Mesodermal cell (in vitro differentiated cells): ENCODE results near the gene GCHFR.

Experiments used
- H3K27ac ChIP-seq: 2 replicates; pipeline ENCODE4 v1.7.0; 2013; ENCODE audit warnings: mild to moderate bottlenecking, low read depth, low read length, moderate library complexity; ENCODE audit not compliant: severe bottlenecking
- H3K36me3 ChIP-seq: 2 replicates; pipeline ENCODE4 v1.7.1; 2013; ENCODE audit warnings: mild to moderate bottlenecking, low read length, moderate library complexity; ENCODE audit not compliant: control insufficient read depth, insufficient read depth
- H3K4me1 ChIP-seq: one replicate; pipeline ENCODE4 v1.7.1; 2013; ENCODE audit warnings: mild to moderate bottlenecking, low read length; ENCODE audit not compliant: insufficient read depth, control insufficient read depth, poor library complexity, severe bottlenecking
- H3K4me3 ChIP-seq: 2 replicates; pipeline ENCODE4 v1.7.0; 2013; ENCODE audit warnings: low read length, control low read depth, mild to moderate bottlenecking; ENCODE audit not compliant: insufficient read depth, poor library complexity, severe bottlenecking; ENCODE audit errors: extremely low read depth
- H3K9me3 ChIP-seq: 2 replicates; pipeline ENCODE4 v1.7.1; 2013; ENCODE audit warnings: mild to moderate bottlenecking, low read length, moderate library complexity; ENCODE audit not compliant: control insufficient read depth
- WGBS, 2 experiments: methylation state at CpG; one replicate each; pipeline ENCODE4 v1.1.5; 2013; ENCODE audit warnings: missing lambda C conversion rate in 2 of 2; ENCODE audit not compliant: insufficient coverage in 2 of 2; 5-methylcytosine and 5-hydroxymethylcytosine counted together

Gene GCHFR

GRCh38 chr15:40776537-40777141 lies 12.8 kb downstream of the GCHFR start:
- Histone ChIP-seq H3K4me3 (no peak overlapping the region), H3K9me3 (no peaks in the 10 kb centered on the region), H3K27ac (no peak overlapping the region), H3K36me3 (peaks cover 74% of the 10 kb centered on the region), H3K4me1 (no peaks in the 10 kb centered on the region)
- 95 to 96% methylated on average over 8 to 9 of the region's 11 CpGs for WGBS, 2 experiments

- no peaks in the 10 kb centered on the region for H3K9me3 ChIP-seq
- no peak overlapping the region for H3K4me3 ChIP-seq
- peaks cover 33% of the 10 kb centered on the region for H3K36me3 ChIP-seq
- no peak overlapping the region for H3K27ac ChIP-seq
- 72 to 84% methylated on average over 7 to 8 of the region's 8 CpGs for WGBS, 2 experiments
- H3K4me1 ChIP-seq, result no peaks in the 10 kb centered on the region
Measured at GRCh38 chr15:40782609-40783227, 18.9 kb downstream of the GCHFR start.

GRCh38 chr15:40785164-40785563 lies 21.3 kb downstream of the GCHFR start:
- Histone ChIP-seq H3K4me3 (no peak overlapping the region), H3K36me3 (peaks cover 11% of the 10 kb centered on the region), H3K27ac (no peak overlapping the region), H3K4me1 (no peaks in the 10 kb centered on the region), H3K9me3 (no peaks in the 10 kb centered on the region)
- 83 to 100% methylated on average over 1 of the region's 3 CpGs for WGBS, 2 experiments

- Histone ChIP-seq H3K27ac (no peak overlapping the region), H3K9me3 (no peaks in the 10 kb centered on the region), H3K36me3 (peaks cover 10% of the 10 kb centered on the region), H3K4me1 (no peaks in the 10 kb centered on the region), H3K4me3 (no peak overlapping the region)
- WGBS, 2 experiments, result 88 to 100% methylated on average over 1 of the region's 2 CpGs
Measured at GRCh38 chr15:40785814-40786213, 21.9 kb downstream of the GCHFR start.

GRCh38 chr15:40787344-40787841 lies 23.5 kb downstream of the GCHFR start:
- Histone ChIP-seq H3K4me1 (no peaks in the 10 kb centered on the region), H3K27ac (no peak overlapping the region), H3K4me3 (no peak overlapping the region), H3K36me3 (peaks cover 17% of the 10 kb centered on the region), H3K9me3 (no peaks in the 10 kb centered on the region)
- 76% methylated on average over 3 of the region's 4 CpGs; no CpG with 5 or more reads in 1 of the 2 experiments for WGBS, 2 experiments

GRCh38 chr15:40787991-40788390 lies 24.1 kb downstream of the GCHFR start:
- Histone ChIP-seq H3K4me3 (no peak overlapping the region), H3K36me3 (peaks cover 21% of the 10 kb centered on the region), H3K27ac (no peak overlapping the region), H3K9me3 (no peaks in the 10 kb centered on the region), H3K4me1 (no peaks in the 10 kb centered on the region)
- 73 to 78% methylated on average over 3 of the region's 6 CpGs for WGBS, 2 experiments

GRCh38 chr15:40789119-40789518 lies 25.3 kb downstream of the GCHFR start:
- Histone ChIP-seq H3K4me3 (no peak overlapping the region), H3K9me3 (no peaks in the 10 kb centered on the region), H3K36me3 (peaks cover 21% of the 10 kb centered on the region), H3K4me1 (no peaks in the 10 kb centered on the region), H3K27ac (no peak overlapping the region)
- WGBS, 2 experiments, result 92 to 97% methylated on average over 5 of the region's 5 CpGs

- Histone ChIP-seq H3K36me3 (peaks cover 21% of the 10 kb centered on the region), H3K4me1 (no peaks in the 10 kb centered on the region)
- 83 to 94% methylated on average over 7 of the region's 8 CpGs for WGBS, 2 experiments
Measured at GRCh38 chr15:40789999-40790398, 26.1 kb downstream of the GCHFR start.

GRCh38 chr15:40790718-40791117 lies 26.9 kb downstream of the GCHFR start:
- no CpG with 5 or more reads among the region's 3 CpGs for WGBS, 2 experiments
- H3K9me3 ChIP-seq, result no peaks in the 10 kb centered on the region
- H3K36me3 ChIP-seq, result peaks cover 21% of the 10 kb centered on the region
- no peak overlapping the region for H3K27ac ChIP-seq
- H3K4me1 ChIP-seq, result no peaks in the 10 kb centered on the region
- no peak overlapping the region for H3K4me3 ChIP-seq

More at GRCh38 chr15:40789999-40790398, 26.1 kb downstream of the GCHFR start:
- no peak overlapping the region for H3K27ac ChIP-seq
- no peaks in the 10 kb centered on the region for H3K9me3 ChIP-seq
- H3K4me3 ChIP-seq, result no peak overlapping the region

- H3K27ac ChIP-seq, result no peak overlapping the region
- 60 to 100% methylated on average over 1 to 2 of the region's 3 CpGs for WGBS, 2 experiments
- no peaks in the 10 kb centered on the region for H3K4me1 ChIP-seq
Measured at GRCh38 chr15:40792394-40792793, 28.5 kb downstream of the GCHFR start.

More at GRCh38 chr15:40792394-40792793, 28.5 kb downstream of the GCHFR start:
- H3K4me3 ChIP-seq, result no peak overlapping the region
- peaks cover 14% of the 10 kb centered on the region for H3K36me3 ChIP-seq
- H3K9me3 ChIP-seq, result no peaks in the 10 kb centered on the region
